Panc1 (cell line): ENCODE measurements around the gene ZBTB20. TPM values are rescaled to one million over a fixed set of nuclear protein-coding genes. Genes with fewer than 3 reads are reported as not detected.

Experiments
- ATAC-seq: fragments of 200-7000 bp; cut with Tn5 transposase; 2 replicates; pipeline ENCODE4 v1.9.1; 2020; ENCODE audit warnings: mild to moderate bottlenecking, moderate library complexity
- BruUV-seq: library from RNA; stranded (reverse); fragments of 400-500 nt; replicated peaks from 2 replicates; lab custom pipeline; 2021; lab: Mats Ljungman, UMichigan
- CTCF ChIA-PET: fragments of 300-600 bp; sonication (Branson Sonifier 250); formaldehyde crosslinking; loops from one replicate; lab custom pipeline; 2022; ENCODE audit warnings: antibody characterized with exemption; lab: Charles Lee
- POLR2A ChIA-PET: fragments of 300-600 bp; sonication (Branson Sonifier 250); formaldehyde crosslinking; loops from one replicate; lab custom pipeline; 2022; ENCODE audit warnings: antibody characterized with exemption; lab: Charles Lee
- DNase-seq: peaks from one replicate; pipeline ENCODE4 v3.0.0-alpha.2; 2010; ENCODE audit warnings: low read depth, low spot score
- H3K27ac ChIP-seq: 2 replicates; pipeline ENCODE4 v1.5.1; 2011; ENCODE audit warnings: mild to moderate bottlenecking, low read length, inconsistent platforms
- H3K27me3 ChIP-seq: fragments of 200-500 bp; sonication (Bioruptor generic); 2 replicates; pipeline ENCODE4 v1.6.0; 2014; ENCODE audit warnings: low read length, inconsistent platforms; ENCODE audit not compliant: control insufficient read depth, insufficient read depth
- H3K36me3 ChIP-seq: fragments of 200-500 bp; sonication (Bioruptor generic); 2 replicates; pipeline ENCODE4 v1.5.1; 2014; ENCODE audit warnings: inconsistent platforms, mild to moderate bottlenecking, low read length, moderate library complexity; ENCODE audit not compliant: control insufficient read depth, insufficient read depth
- H3K4me1 ChIP-seq: 2 replicates; pipeline ENCODE4 v1.5.1; 2011; ENCODE audit warnings: inconsistent platforms, mild to moderate bottlenecking, low read length, moderate library complexity; ENCODE audit not compliant: control insufficient read depth, insufficient read depth
- H3K4me3 ChIP-seq, 2 experiments: 2 replicates each; pipeline ENCODE4 v1.5.1; 2011 to 2012; ENCODE audit warnings: low read depth in 2 of 2, low read length in 2 of 2, mild to moderate bottlenecking in 2 of 2, inconsistent platforms in 1 of 2, moderate library complexity in 1 of 2
- H3K9me3 ChIP-seq: fragments of 200-500 bp; sonication (Bioruptor generic); 2 replicates; pipeline ENCODE4 v1.5.1; 2014; ENCODE audit warnings: low read depth, mild to moderate bottlenecking, inconsistent platforms, low read length, moderate library complexity; ENCODE audit not compliant: control insufficient read depth, insufficient read depth
- CTCF ChIP-seq: fragments of 450-650 bp; IDR thresholded peaks from 2 replicates; pipeline ENCODE4 v1.5.1; 2017; ENCODE audit warnings: mild to moderate bottlenecking
- POLR2AphosphoS5 ChIP-seq: IDR thresholded peaks from 2 replicates; pipeline ENCODE4 v1.6.1; 2012; ENCODE audit warnings: mild to moderate bottlenecking, low read depth, low read length, moderate library complexity
- REST ChIP-seq, 2 experiments: IDR thresholded peaks; 2 replicates each; pipeline ENCODE4 v1.6.1; 2011 to 2012; ENCODE audit warnings: low read depth in 2 of 2, control low read depth in 1 of 2, low read length in 1 of 2, mild to moderate bottlenecking in 1 of 2, moderate library complexity in 1 of 2; ENCODE audit not compliant: insufficient read depth in 1 of 2
- SIN3A ChIP-seq: IDR thresholded peaks from 2 replicates; pipeline ENCODE4 v1.6.1; 2012; ENCODE audit warnings: low read depth, mild to moderate bottlenecking, low read length, moderate library complexity, borderline replicate concordance; ENCODE audit not compliant: insufficient read depth
- TCF7L2 ChIP-seq: IDR thresholded peaks from 2 replicates; pipeline ENCODE4 v1.6.1; 2011; ENCODE audit warnings: mild to moderate bottlenecking, low read depth, low read length, inconsistent platforms
- in situ Hi-C: cut with HindIII; loops from 2 replicates; pipeline ENCODE4 v1.10.0; 2016; ENCODE audit warnings: low sequenced_read_pairs, low pct_unique_long_range_greater_than_20kb
- intact Hi-C: fragments of 100-400 bp; cut with micrococcal nuclease; formaldehyde crosslinking; loops from one replicate; pipeline ENCODE4 v1.10.0; 2022; ENCODE audit not compliant: unreplicated experiment
- total RNA-seq: library from RNA; stranded (reverse); gene quantifications from one replicate; pipeline ENCODE4 v1.2.1, GENCODE V29; 2021; ENCODE audit not compliant: unreplicated experiment

Gene ZBTB20
- total RNA-seq, 1 experiment from 2014 or later = 4.1 TPM

GRCh38 chr3:114834175-114834940 is 312.7 kb downstream of the ZBTB20 start:
- intact Hi-C loops (no loop called here), in situ Hi-C loops (no loop called here)
- H3K27ac ChIP-seq = no peak overlapping the region
- TF ChIP-seq REST (IDR thresholded peaks at IDR 0.05; ENCODE audit: insufficient read depth in 1 of 2, low read depth in 2 of 2, low read length in 1 of 2) (no peak), CTCF (no peak), TCF7L2 (no peak), SIN3A (no peak), POLR2AphosphoS5 (no peak)
- ChIA-PET CTCF (interaction anchor here (0.7 kb wide), 1 partner anchor 309 kb away, joined by 7 read pairs; no protein-coding TSS in a partner anchor), POLR2A (no interaction called here)
- no peak for ATAC-seq
- H3K4me3 ChIP-seq = no peak overlapping the region
- DNase-seq = no peak
- H3K27me3 ChIP-seq = no peaks in the 10 kb centered on the region
- no peaks in the 10 kb centered on the region for H3K36me3 ChIP-seq
- H3K4me1 ChIP-seq = no peaks in the 10 kb centered on the region
- no TSS peak for BruUV-seq
- H3K9me3 ChIP-seq = no peaks in the 10 kb centered on the region

- intact Hi-C loops = no loop called here
- Histone ChIP-seq H3K4me1 (no peaks in the 10 kb centered on the region), H3K36me3 (no peaks in the 10 kb centered on the region; the same call in 1 of the 2 replicates), H3K27ac (no peak overlapping the region), H3K4me3 (no peak overlapping the region), H3K9me3 (no peaks in the 10 kb centered on the region), H3K27me3 (no peaks in the 10 kb centered on the region)
- TF ChIP-seq TCF7L2 = no peak
- no peak for TF ChIP-seq CTCF
- TF ChIP-seq REST (IDR thresholded peaks at IDR 0.05; ENCODE audit: insufficient read depth in 1 of 2, low read depth in 2 of 2, low read length in 1 of 2) = no peak
- TF ChIP-seq SIN3A = no peak
- no peak for TF ChIP-seq POLR2AphosphoS5
- DNase-seq = no peak
- ATAC-seq = no peak
- ChIA-PET POLR2A (no interaction called here), CTCF (no interaction called here)
- BruUV-seq = no TSS peak
- in situ Hi-C loops = no loop called here
These were observed 315.2 kb downstream of the ZBTB20 start for GRCh38 chr3:114831861-114832260.
